ACHN (cell line): ENCODE data around the gene UTS2R.
"Not testable (repeated sequence)": the region's sequence is repeated elsewhere in the genome, so short reads cannot be mapped to it uniquely, and the experiment has no call there.

Source experiments
- DNase-seq: peaks from one replicate; pipeline ENCODE4 v3.0.0-alpha.2; 2015
- in situ Hi-C: cut with HindIII; loops from 2 replicates; pipeline ENCODE4 v1.10.0; 2017; ENCODE audit warnings: low sequenced_read_pairs, low pct_ligation_motif_present, low pct_unique_long_range_greater_than_20kb

Gene UTS2R

GRCh38 chr17:82333279-82334171 is 38.0 kb upstream of the UTS2R start, which contains the start of gene SECTM1:
Gene SECTM1 (minus strand): TSS chr17:82333766. CDS start chr17:82327240, 6,526 bp downstream.
- in situ Hi-C loops = no loop called here
- DNase-seq = peak; percentile 42

GRCh38 chr17:82334204-82334621 is 37.4 kb upstream of the UTS2R start:
- no peak for DNase-seq
- in situ Hi-C loops = no loop called here

- DNase-seq = peak; percentile 33
- in situ Hi-C loops = loop anchor here (5.0 kb wide), 1 partner anchor 82 kb away; the partner anchor contains the start of genes HEXD and OGFOD3
These were observed 36.8 kb upstream of the UTS2R start for GRCh38 chr17:82334622-82335394.

- in situ Hi-C loops = loop anchor here (5.0 kb wide), 1 partner anchor 78 kb away; the partner anchor contains the start of genes HEXD and OGFOD3
- DNase-seq = peak; percentile 79
These were observed 32.5 kb upstream of the UTS2R start for GRCh38 chr17:82338858-82339633.

- in situ Hi-C loops = loop anchor here (5.0 kb wide), 1 partner anchor 77 kb away; the partner anchor contains the start of genes HEXD and OGFOD3
- no peak for DNase-seq
These were observed 31.7 kb upstream of the UTS2R start for GRCh38 chr17:82339634-82340580.

- in situ Hi-C loops = no loop called here
- no peak for DNase-seq
These were observed 29.0 kb upstream of the UTS2R start for GRCh38 chr17:82342361-82343079.

GRCh38 chr17:82343560-82343959 is 28.0 kb upstream of the UTS2R start:
- in situ Hi-C loops = no loop called here
- no peak for DNase-seq

GRCh38 chr17:82344175-82344907 is 27.2 kb upstream of the UTS2R start:
- no peak for DNase-seq

GRCh38 chr17:82345151-82345976 is 26.2 kb upstream of the UTS2R start:
- in situ Hi-C loops = no loop called here
- no peak for DNase-seq

More at GRCh38 chr17:82344175-82344907, 27.2 kb upstream of the UTS2R start:
- in situ Hi-C loops = no loop called here

- no peak for DNase-seq
- in situ Hi-C loops = no loop called here
These were observed 24.9 kb upstream of the UTS2R start for GRCh38 chr17:82346342-82347300.

- DNase-seq, in situ Hi-C loops: not testable (repeated sequence)
These were observed 23.6 kb upstream of the UTS2R start for GRCh38 chr17:82347994-82348393.

GRCh38 chr17:82348434-82348833 is 23.1 kb upstream of the UTS2R start:
- in situ Hi-C loops = no loop called here
- no peak for DNase-seq

GRCh38 chr17:82348866-82349265 is 22.7 kb upstream of the UTS2R start:
- in situ Hi-C loops = no loop called here
- DNase-seq = no peak

GRCh38 chr17:82349287-82349701 is 22.3 kb upstream of the UTS2R start:
- in situ Hi-C loops = no loop called here
- no peak for DNase-seq
